C4-2B (cell line): ENCODE data around the gene KRT84.
A peak's percentile ranks its signal among the peaks of the same experiment; 100 is the strongest.

Source experiments
- H3K27ac ChIP-seq: fragments of 450-650 bp; 2 replicates; pipeline ENCODE4 v1.5.1; 2017
- ZFX ChIP-seq: fragments of 450-650 bp; IDR thresholded peaks from 2 replicates; pipeline ENCODE4 v1.6.1; 2017
- TF ChIP-seq, protein P1 (sequence below): fragments of 450-650 bp; conservative IDR thresholded peaks from 2 replicates; pipeline ENCODE4 v1.5.1; 2017; ENCODE audit warnings: mild to moderate bottlenecking

Gene KRT84

DNA sequence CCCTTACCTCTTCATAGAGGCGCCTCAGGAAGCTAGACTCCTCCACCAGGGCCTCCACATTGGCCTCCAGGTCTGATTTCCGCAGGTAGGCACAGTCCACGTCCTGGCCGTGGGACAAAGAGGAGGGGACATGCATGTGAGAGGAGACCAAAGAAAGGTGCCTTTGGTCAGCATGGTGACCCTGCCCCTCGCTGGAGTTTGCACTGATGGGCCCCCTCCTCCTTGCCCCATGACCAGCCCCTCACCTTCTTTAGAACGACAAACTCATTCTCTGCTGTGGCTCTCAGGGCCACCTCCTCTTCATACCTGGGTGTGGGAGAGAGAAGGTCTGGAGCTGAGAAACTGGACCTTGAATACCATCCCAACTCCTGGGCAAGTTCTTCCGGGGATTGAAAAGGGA, 21.4 kb downstream of the KRT84 start:
- no peak overlapping the region for H3K27ac ChIP-seq
- TF ChIP-seq, protein P1, sequence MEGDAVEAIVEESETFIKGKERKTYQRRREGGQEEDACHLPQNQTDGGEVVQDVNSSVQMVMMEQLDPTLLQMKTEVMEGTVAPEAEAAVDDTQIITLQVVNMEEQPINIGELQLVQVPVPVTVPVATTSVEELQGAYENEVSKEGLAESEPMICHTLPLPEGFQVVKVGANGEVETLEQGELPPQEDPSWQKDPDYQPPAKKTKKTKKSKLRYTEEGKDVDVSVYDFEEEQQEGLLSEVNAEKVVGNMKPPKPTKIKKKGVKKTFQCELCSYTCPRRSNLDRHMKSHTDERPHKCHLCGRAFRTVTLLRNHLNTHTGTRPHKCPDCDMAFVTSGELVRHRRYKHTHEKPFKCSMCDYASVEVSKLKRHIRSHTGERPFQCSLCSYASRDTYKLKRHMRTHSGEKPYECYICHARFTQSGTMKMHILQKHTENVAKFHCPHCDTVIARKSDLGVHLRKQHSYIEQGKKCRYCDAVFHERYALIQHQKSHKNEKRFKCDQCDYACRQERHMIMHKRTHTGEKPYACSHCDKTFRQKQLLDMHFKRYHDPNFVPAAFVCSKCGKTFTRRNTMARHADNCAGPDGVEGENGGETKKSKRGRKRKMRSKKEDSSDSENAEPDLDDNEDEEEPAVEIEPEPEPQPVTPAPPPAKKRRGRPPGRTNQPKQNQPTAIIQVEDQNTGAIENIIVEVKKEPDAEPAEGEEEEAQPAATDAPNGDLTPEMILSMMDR = no peak
- TF ChIP-seq ZFX = no peak

DNA sequence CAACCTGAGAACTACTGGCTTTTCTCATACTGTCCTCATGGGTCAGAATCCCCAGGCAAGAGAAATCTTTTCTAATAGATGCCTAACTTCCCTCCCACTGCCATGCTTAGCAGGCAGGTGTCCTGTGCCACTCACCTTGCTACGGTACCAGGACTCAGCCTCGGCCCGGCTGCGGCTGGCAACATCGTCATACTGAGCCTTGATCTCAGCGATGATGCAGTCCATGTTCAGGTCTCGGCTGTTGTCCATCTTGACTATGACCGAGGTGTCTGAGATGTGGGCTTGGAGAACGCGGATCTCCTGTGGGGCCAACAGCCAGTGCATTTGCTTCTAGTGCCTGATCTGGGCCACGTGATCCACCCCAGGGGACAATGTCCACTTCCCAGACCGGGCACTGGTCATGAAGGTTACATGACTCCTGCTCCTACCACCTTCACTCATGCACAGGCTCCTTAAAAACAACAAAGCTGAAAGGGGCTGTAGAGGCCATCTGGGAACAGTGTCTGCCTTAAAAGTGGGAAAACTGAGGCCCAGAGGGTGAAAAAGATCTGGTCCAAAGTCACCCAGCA, 22.3 kb downstream of the KRT84 start:
- TF ChIP-seq, protein P1 = no peak
- no peak for TF ChIP-seq ZFX
- no peak overlapping the region for H3K27ac ChIP-seq

DNA sequence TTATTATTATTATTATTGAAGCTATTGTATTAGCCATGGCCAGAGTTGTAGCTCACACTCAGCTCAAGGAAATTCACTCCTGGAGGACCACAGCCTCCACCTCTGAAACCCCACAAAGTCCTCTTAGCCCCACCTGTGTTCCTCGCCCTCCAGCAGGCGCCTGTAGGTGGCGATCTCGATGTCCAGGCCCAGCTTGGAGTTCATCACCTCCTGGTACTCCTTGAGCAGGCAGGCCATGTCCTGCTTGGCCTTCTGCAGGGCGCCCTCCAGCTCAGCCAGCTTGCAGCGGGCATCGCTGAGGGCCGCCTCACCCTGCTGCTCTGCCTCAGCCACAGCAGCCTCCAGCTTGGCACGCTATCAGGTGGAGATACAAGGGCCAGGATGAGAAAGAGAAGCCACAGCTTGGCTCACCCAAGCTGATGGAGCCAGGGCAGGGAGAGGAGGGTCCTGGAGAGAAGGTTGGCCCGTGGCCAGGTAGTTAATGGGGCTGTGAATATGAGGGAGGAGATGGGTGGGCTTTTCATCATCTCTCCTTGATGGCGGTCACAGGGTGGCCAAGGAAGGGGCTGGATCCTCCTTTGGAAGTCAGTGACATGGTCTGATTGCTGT, 23.2 kb downstream of the KRT84 start:
- TF ChIP-seq, protein P1 = peak; percentile 60
- no peak for TF ChIP-seq ZFX
- H3K27ac ChIP-seq = no peak overlapping the region

DNA sequence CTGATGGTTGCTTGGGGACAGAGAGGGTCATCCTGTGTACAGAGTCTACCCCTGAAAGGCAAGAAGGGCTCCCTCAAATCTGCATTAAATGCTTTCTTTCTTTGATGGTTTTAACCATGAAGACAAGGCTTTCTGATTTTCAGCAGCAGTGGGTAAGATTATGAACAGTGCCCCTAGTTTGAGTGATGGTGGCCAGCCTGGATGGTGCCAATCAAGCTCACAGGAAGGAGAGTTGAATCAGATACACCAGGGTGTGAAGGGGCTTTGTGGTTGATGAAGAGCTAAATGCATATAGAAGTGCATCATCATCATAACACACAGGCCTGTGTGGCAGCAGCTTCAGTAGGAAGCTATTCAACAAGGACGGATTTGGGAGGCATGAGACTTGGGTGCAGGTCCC, 23.9 kb downstream of the KRT84 start:
- no peak for TF ChIP-seq ZFX
- TF ChIP-seq, protein P1 = no peak
- no peak overlapping the region for H3K27ac ChIP-seq

DNA sequence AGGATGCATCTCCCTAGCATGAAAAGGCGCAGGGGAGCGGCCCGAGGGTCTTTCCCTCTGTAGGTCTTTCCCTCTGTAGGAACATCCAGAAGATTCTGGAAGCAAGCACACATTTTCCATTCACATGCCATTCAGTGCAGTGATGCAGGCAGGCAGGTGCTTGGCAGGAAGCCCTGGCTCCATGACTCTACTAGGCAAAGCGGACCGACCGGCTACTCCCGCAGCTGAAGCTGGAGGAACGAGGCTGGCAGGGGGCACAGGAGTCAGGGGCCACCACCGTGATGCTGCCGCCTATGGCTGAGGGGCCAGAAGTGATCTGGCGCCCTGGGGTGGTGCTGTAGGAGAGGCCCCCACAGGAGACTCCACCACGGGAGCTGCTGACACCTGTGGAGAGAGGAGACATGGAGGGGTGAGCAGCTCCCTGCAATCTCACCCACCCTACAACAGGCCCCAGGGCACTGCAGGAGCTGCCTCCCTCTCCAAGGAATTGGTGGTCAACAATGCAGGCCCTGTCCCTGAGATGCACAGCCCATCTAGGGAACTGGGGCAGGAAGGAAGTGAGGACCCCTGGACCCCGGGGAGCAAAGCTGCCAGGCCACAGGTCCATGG, 24.7 kb downstream of the KRT84 start:
- TF ChIP-seq, protein P1 = no peak
- TF ChIP-seq ZFX = no peak
- no peak overlapping the region for H3K27ac ChIP-seq

DNA sequence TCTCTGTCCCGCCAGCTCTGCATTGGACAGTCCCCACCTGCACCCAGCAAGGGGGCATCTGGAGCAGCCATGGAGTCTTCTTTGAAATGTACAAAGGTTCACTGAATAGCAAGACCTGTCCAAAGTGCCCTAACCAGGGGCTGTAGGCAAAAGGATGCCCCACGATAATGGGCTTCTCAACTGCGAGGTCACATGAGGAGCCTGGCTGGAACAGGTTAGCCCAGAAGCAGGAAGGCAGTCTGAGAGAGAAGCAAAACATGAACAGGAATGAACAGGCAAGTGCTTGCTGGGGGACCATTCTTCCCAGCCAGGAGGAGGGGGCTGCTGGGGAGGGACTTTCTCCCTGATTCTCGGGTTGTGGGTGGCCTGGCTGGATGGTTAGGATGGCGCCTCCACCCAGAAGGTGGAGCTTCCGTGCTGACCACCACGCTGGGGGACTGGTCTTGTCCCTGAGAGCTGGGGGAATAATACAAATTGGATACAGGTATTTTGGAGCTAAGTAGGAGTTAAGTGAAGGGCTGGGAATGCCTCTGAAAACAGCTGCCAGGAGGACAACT, 25.3 kb downstream of the KRT84 start:
- no peak overlapping the region for H3K27ac ChIP-seq
- TF ChIP-seq, protein P1 = no peak
- TF ChIP-seq ZFX = no peak

DNA sequence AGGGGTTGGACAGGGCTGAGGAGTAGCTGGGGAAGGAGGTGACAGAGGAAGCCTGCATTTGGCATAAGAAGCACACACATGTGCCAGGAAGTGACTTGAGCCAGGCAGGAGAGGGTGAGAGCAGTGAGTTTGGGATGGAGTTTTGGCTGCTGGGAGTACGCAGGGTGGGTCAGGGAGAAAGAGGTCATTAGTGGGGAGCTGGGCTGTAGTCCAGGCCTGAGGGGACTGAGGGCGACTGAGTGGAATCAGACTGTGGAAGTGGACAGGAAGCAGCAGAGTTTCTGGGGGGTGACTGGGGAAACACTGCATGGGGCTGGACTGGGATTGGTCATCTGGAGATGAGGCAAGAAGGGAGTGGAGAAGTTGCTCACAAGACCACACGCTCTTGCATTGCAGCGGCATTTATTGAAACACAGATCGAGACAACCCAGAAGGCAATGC, 25.8 kb downstream of the KRT84 start:
- TF ChIP-seq ZFX = no peak
- TF ChIP-seq, protein P1 = no peak
- H3K27ac ChIP-seq = no peak overlapping the region
